ENCODE results near the gene IL1R1.

The IL1R1 gene

DNA sequence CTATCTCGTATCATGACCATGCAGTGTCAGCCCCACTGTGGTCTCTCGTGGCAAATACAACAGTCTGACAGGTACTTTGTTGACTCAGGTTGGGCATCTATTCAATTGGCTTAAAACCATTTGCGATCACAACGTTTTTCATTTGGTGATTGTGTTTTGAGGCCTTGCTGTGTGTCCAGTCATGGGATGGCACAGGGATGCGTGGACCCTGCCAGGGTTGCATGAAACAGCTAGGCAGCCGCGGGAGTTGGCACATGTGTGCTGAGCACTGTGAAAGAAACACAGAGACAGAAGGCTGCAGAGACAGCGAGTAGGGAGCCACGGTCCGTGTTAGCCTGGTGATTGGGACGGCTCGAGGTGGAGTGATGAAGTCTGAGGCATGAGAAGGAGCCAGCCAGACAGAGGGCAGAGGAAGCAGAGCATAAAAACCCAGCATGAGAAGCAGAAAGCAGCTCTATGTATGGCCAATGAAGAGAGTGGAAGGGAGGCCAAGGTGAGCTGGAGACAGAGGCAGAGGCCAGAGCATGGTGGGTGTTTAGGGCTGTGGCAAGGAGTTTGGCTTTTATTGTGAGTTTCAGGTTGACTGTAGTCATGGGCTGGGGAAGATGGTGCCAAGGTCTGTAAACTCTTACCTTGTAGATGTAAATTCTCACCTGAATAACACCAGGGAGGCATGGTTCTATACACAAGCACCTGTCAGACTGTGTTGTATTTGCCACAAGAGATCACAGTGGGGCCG lies 31.8 kb upstream of the IL1R1 start:
- H3K27ac ChIP-seq, result no peak overlapping the region
- POLR2A ChIA-PET (ENCODE audit: low non-redundant PET), result no interaction called here
- CTCF ChIA-PET, result interaction anchor here (0.5 kb wide), 1 partner anchor 14 kb away, joined by 3 read pairs; no protein-coding TSS in a partner anchor
- TF ChIP-seq, protein P1, sequence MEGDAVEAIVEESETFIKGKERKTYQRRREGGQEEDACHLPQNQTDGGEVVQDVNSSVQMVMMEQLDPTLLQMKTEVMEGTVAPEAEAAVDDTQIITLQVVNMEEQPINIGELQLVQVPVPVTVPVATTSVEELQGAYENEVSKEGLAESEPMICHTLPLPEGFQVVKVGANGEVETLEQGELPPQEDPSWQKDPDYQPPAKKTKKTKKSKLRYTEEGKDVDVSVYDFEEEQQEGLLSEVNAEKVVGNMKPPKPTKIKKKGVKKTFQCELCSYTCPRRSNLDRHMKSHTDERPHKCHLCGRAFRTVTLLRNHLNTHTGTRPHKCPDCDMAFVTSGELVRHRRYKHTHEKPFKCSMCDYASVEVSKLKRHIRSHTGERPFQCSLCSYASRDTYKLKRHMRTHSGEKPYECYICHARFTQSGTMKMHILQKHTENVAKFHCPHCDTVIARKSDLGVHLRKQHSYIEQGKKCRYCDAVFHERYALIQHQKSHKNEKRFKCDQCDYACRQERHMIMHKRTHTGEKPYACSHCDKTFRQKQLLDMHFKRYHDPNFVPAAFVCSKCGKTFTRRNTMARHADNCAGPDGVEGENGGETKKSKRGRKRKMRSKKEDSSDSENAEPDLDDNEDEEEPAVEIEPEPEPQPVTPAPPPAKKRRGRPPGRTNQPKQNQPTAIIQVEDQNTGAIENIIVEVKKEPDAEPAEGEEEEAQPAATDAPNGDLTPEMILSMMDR (conservative IDR thresholded peaks at IDR 0.05; ENCODE audit: low read depth), result no peak
- no peak for DNase-seq (ENCODE audit: low spot score)

DNA sequence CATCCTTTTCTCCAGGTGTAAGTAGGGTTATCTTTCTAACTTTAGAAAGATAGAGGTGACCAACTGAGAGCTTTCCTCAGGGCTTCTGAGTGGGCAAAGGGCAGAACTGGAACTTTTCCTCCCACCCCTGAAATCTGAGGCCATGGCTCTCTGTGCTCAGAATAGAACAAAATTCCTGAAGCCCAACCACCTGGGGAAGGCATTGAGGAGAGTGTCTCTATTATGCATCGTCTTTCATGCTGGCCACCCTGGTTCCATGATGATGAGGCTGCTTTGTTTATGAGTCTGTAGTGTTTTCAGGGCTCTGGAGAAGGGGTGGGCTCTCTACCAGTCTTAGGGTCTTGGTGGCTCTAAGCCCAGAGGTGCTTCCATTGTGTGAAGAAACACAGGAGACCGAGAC lies 30.7 kb upstream of the IL1R1 start:
- DNase-seq (ENCODE audit: low spot score), result no peak
- POLR2A ChIA-PET (ENCODE audit: low non-redundant PET), result no interaction called here

DNA sequence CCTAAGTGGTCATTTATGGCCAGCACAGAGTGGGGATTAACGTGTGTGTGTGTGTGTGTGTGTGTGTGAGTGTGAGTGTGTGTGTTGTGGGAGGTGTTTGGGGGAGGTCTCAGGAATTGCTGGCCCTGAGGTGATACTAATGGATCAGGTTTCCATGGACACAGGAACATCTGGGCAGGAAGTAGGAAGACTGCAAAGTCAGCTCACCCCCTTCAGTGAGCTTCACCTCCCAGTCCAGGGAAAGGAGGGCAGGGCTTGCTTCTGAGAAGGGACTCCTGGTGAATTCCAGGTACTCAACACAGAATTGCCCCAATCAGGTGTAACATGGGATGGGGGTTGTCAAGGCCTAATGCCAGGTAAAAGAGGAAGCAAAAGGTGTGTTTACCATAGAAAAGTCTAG lies 30.3 kb upstream of the IL1R1 start:
- no peak for DNase-seq (ENCODE audit: low spot score)
- no peak overlapping the region for H3K27ac ChIP-seq
- ChIA-PET POLR2A (ENCODE audit: low non-redundant PET) (no interaction called here), CTCF (no interaction called here)
- TF ChIP-seq, protein P1 (conservative IDR thresholded peaks at IDR 0.05; ENCODE audit: low read depth), result no peak

More for the DNA sequence above, 30.7 kb upstream of the IL1R1 start:
- H3K27ac ChIP-seq, result no peak overlapping the region
- TF ChIP-seq, protein P1 (conservative IDR thresholded peaks at IDR 0.05; ENCODE audit: low read depth), result no peak
- CTCF ChIA-PET, result no interaction called here

DNA sequence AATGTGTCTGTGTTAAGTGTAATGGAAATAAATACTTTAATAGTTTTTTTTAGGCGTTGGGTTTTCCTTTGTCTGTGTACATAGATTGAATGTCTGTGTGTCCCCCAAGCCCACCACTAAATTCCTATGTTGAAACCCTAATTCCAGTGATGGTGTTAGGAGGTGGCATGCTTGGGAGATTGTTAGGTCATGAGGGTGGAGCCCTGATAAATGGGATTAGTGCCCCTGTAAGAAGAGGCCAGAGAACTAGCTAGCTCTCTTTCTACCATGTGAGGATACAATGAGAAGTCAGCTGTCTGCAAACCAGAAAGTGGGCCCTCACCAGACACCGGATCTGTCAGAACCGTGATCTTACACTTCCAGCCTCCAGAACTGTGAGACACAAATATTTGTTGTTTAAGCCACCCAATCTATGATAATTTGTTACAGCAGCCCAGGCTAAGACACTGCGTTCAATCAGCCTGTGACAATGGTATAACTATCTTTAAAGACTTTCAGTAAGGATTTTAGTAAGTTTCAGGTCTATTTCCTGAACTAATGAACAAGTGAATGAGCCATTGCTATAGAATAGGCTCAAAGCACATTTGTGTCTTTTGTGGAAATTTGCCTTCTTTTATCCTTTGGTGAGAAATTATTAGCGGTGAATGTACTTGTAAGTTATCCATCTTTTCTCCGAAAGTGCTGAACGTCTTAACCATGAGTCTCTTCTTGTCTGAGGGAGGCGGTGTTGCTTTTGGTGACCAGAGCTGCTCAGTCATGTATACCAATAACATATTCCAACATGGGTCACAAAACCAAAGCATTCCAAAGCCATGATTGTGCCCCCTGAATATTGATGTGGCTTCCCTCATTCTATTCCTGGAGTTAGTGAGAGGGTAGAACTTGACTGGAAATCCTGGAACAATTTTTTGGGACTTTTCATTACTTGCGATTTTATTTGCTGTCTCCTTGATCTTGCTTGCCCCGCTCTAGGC lies 29.6 kb upstream of the IL1R1 start:
- CTCF ChIA-PET, result no interaction called here

DNA sequence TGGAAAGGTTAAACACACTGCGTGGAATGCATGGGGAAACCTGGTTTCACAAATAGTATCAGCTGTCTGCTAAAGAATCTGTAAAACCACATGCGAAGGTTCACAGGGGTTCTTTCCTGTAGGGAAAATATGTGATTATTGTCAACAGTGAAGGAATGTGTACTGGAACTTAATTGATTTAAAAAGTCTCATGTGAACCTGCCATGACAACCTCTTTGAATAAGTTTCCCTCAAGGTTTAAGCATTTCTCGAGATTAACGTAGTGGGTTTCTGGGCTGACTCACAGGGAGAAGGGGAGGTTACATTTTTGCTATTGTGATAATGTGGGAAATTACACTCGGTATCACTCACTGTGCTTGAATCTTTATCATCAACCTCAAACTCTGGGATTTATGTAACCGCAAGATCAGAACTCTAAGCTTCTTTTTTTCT lies 28.2 kb upstream of the IL1R1 start:
- ChIA-PET POLR2A (ENCODE audit: low non-redundant PET) (no interaction called here), CTCF (no interaction called here)
- H3K27ac ChIP-seq, result no peak overlapping the region
- no peak for DNase-seq (ENCODE audit: low spot score)
- TF ChIP-seq, protein P1 (conservative IDR thresholded peaks at IDR 0.05; ENCODE audit: low read depth), result no peak

More for the DNA sequence above, 29.6 kb upstream of the IL1R1 start:
- no peak for DNase-seq (ENCODE audit: low spot score)
- TF ChIP-seq, protein P1 (conservative IDR thresholded peaks at IDR 0.05; ENCODE audit: low read depth), result no peak
- POLR2A ChIA-PET (ENCODE audit: low non-redundant PET), result no interaction called here
- no peak overlapping the region for H3K27ac ChIP-seq

DNA sequence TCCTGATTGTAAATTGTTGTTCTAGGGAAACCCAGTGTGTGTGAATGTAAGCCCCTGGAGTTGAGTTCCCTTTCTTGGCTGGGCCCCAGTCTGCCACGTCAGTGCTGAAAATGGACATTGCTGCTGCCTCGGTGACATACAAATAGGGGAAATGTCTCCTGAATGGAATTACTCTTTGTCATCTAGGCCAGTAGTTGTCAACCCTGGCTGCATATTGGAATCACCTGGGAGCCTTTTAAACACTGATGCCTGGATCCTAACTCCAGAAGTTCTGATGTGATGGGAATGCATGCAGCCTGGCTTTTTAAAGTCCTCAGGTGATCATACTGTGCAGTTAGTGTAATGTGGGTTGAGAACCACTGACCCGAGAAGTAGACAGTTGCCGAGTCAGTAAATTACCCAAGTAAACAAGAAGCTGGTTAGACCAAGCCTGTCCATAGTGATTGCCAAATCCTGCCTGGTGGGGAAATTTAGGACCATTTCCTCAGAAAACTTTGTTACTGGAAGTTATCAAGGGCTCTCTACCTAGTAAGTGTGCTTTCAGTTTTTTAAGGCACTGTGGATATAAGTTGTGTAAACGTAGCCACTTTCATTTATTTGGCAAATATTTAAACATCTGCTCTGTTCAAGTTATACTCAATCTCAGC lies 27.6 kb upstream of the IL1R1 start:
- TF ChIP-seq, protein P1 (conservative IDR thresholded peaks at IDR 0.05; ENCODE audit: low read depth), result no peak
- ChIA-PET CTCF (no interaction called here), POLR2A (ENCODE audit: low non-redundant PET) (no interaction called here)
- H3K27ac ChIP-seq, result no peak overlapping the region
- no peak for DNase-seq (ENCODE audit: low spot score)
